Neural crest cell (in vitro differentiated cells): ENCODE data around the gene DEF6. TPM values are rescaled to one million over a fixed set of nuclear protein-coding genes. Genes with fewer than 3 reads are reported as not detected.

Source experiments
- DNase-seq: peaks from one replicate; pipeline ENCODE4 v3.0.0; 2021; ENCODE audit warnings: low read depth, mixed read lengths, low spot score
- H3K27ac Mint-ChIP-seq: one replicate; pipeline ENCODE4 v1.8.0; 2021; ENCODE audit warnings: mild to moderate bottlenecking, mixed read lengths; ENCODE audit not compliant: unreplicated experiment
- H3K27me3 Mint-ChIP-seq: 2 replicates; pipeline ENCODE4 v1.8.0; 2021; ENCODE audit warnings: low read depth, mild to moderate bottlenecking, mixed read lengths
- H3K36me3 Mint-ChIP-seq: 2 replicates; pipeline ENCODE4 v1.8.0; 2021; ENCODE audit warnings: low read depth, mild to moderate bottlenecking, mixed read lengths
- H3K4me1 Mint-ChIP-seq: 2 replicates; pipeline ENCODE4 v1.8.0; 2021; ENCODE audit warnings: mixed read lengths
- H3K4me3 Mint-ChIP-seq: one replicate; pipeline ENCODE4 v1.8.0; 2021; ENCODE audit warnings: mild to moderate bottlenecking, mixed read lengths
- H3K9me3 Mint-ChIP-seq: 2 replicates; pipeline ENCODE4 v1.8.0; 2021; ENCODE audit warnings: mixed read lengths
- CTCF ChIP-seq: fragments of 200-600 bp; sonication (generic); conservative IDR thresholded peaks from 2 replicates; pipeline ENCODE4 v1.5.0; 2021; ENCODE audit warnings: antibody characterized with exemption, mild to moderate bottlenecking
- total RNA-seq: library from RNA; stranded (reverse); gene quantifications from 2 replicates; pipeline ENCODE4 v1.2.1, GENCODE V29; 2021

Gene DEF6
- total RNA-seq, 1 donor from 2014 or later = 1.9 TPM

- Mint-ChIP-seq H3K4me3 (peak overlapping the region; percentile 97), H3K27ac (no peak overlapping the region), H3K36me3 (peaks cover 4% of the 10 kb centered on the region), H3K4me1 (peaks cover 36% of the 10 kb centered on the region), H3K27me3 (no peaks in the 10 kb centered on the region), H3K9me3 (peaks cover 2% of the 10 kb centered on the region)
- TF ChIP-seq CTCF = no peak
- no peak for DNase-seq
These were observed 46.4 kb downstream of the DEF6 start for GRCh38 chr6:35343835-35344550.

- Mint-ChIP-seq H3K27me3 (no peaks in the 10 kb centered on the region), H3K4me1 (peaks cover 8% of the 10 kb centered on the region), H3K36me3 (peaks cover 32% of the 10 kb centered on the region), H3K4me3 (no peak overlapping the region), H3K9me3 (no peaks in the 10 kb centered on the region), H3K27ac (no peak overlapping the region)
- no peak for TF ChIP-seq CTCF
- DNase-seq = no peak
These were observed 53.8 kb downstream of the DEF6 start for GRCh38 chr6:35351422-35351821.

DNA sequence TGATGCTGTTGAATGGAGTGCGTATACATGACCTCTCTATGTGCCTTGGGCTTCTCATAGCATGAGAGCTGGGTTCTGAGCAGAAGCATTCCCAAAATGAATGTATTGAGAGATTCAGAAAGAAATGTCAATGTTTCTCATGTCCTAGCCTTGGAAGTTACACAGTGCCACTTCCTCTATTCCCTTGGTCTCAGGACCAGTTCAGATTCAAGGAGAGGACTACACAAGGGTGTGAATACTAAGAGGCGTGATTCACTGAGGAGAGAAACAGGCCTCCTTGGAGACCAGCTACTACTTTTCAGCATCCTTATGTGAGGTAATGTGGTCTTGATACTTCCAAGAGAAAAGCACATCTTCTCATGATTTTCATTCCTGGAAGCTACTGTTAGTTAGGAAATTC lies 55.1 kb downstream of the DEF6 start:
- no peak overlapping the region for H3K4me3 Mint-ChIP-seq
- peaks cover 34% of the 10 kb centered on the region for H3K36me3 Mint-ChIP-seq
- H3K4me1 Mint-ChIP-seq = peaks cover 10% of the 10 kb centered on the region
- no peak for TF ChIP-seq CTCF
- DNase-seq = no peak
- H3K27ac Mint-ChIP-seq = no peak overlapping the region
- H3K27me3 Mint-ChIP-seq = no peaks in the 10 kb centered on the region
- H3K9me3 Mint-ChIP-seq = no peaks in the 10 kb centered on the region

DNA sequence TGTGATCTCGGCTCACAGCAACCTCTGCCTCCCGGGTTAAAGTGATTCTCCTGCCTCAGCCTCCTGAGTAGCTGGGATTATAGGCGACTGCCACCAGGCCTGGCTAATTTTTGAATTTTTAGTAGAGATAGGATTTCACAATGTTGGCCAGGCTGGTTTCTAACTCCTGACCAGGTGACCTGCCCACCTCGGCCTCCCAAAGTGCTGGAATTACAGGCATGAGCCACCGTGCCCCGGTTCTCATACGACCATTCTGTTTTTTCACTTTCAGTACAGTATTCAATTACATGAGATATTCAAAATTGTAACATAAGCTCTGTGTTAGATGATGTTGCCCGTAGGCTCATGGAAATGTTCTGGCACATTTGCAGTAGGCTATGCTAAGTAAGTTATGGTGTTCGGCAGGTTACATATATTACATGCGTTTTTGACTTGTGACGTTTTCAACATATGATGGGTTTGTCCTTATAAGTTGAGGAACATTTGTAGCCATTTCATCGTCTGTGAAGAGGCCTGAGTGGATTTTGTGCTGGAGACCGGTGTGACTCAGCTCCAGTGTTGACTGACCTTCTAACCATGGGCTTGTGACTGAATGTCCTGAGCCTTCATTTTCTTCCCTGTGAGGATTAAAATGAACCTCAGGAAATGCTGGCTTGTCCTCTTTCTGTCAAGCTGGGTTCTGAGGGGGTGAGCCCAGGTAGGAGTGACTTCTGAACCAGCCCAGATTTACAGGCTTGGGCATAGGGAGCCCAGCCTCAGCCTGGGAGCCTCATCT lies 56.9 kb downstream of the DEF6 start:
- peaks cover 37% of the 10 kb centered on the region for H3K36me3 Mint-ChIP-seq
- no peak overlapping the region for H3K4me3 Mint-ChIP-seq
- no peaks in the 10 kb centered on the region for H3K9me3 Mint-ChIP-seq
- peaks cover 15% of the 10 kb centered on the region for H3K4me1 Mint-ChIP-seq
- H3K27ac Mint-ChIP-seq = no peak overlapping the region
- TF ChIP-seq CTCF = no peak
- no peak for DNase-seq
- no peaks in the 10 kb centered on the region for H3K27me3 Mint-ChIP-seq

DNA sequence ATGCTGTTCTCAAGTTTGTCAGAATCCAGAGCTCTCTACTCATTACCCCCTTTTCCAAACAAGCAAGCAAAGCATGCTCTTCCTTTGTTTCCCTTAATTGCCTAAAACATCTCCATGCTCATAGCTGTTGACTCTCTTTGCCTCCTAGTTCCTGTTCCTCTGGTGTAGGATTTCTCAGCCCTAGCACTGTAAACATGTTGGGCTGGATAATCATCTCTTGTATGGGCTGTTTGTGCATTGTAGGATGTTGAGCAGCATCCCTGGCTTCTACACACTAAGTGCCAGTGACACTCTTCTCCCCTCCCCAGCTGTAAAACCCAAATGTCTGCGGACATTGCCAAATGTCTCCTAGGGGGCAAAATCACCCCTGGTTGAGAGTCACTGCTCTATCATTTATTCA lies 58.8 kb downstream of the DEF6 start:
- Mint-ChIP-seq H3K9me3 (no peaks in the 10 kb centered on the region), H3K4me3 (no peak overlapping the region), H3K27ac (peak overlapping the region; percentile 7), H3K36me3 (peaks cover 30% of the 10 kb centered on the region), H3K27me3 (no peaks in the 10 kb centered on the region), H3K4me1 (peaks cover 28% of the 10 kb centered on the region)
- DNase-seq = no peak
- no peak for TF ChIP-seq CTCF
